GM18507 (cell line): ENCODE measurements around the gene PEX11G.
A peak's percentile ranks its signal among the peaks of the same experiment; 100 is the strongest.
"Not testable (repeated sequence)": the region's sequence is repeated elsewhere in the genome, so short reads cannot be mapped to it uniquely, and the experiment has no call there.

Experiments used
- DNase-seq: peaks from one replicate; pipeline ENCODE4 v3.0.0; 2011; ENCODE audit warnings: low read depth; ENCODE audit not compliant: insufficient read length; ENCODE audit errors: extremely low spot score
- FAIRE-seq: peaks from 2 replicates; lab custom pipeline; 2011; peaks lifted over from hg19 to GRCh38; lab: Jason Lieb, UNC

The PEX11G gene

DNA sequence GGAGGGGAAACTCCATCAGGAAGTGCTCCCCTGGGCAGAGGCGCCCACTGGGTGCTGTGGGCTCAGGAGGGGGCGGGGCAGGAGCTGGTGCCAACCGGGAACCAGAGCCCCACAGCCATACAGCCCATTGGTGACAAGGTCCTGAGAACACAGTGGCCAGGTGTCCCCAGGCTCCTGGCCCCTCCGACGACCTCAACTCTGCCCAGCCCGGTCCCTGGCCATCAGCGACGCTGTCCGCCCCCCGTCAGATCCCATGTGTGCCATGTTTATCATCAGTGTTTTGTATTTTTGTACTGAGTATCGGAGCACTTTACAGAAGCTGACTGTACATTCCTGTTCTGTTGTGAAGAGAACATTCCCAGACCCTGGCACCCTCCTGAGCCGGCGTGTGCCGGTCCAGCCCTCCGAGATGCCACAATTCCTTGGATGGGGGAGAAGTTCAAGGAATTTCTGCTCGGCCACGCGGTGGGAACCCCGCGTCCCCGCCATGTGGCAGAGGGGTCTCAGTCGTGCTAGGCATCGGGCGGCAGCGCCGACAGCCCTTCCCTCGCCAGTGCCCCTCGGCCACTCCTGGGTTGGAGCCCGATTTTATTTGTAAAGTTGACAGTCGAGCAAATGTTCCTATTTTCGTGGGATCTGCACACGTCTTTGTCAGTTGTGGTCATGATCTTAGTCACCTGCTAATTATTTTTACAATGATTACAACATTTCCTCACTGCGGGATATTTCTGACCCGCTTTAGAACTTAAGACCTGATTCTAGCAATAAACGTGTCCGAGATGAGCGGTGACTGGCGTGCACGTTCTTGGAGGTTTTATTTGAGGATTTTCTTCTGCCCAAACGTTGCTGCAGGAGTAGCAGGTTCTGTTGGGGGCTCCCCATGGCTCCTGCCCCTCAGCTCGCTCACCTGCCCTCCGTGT, 16.9 kb downstream of the PEX11G start:
- no peak for DNase-seq

DNA sequence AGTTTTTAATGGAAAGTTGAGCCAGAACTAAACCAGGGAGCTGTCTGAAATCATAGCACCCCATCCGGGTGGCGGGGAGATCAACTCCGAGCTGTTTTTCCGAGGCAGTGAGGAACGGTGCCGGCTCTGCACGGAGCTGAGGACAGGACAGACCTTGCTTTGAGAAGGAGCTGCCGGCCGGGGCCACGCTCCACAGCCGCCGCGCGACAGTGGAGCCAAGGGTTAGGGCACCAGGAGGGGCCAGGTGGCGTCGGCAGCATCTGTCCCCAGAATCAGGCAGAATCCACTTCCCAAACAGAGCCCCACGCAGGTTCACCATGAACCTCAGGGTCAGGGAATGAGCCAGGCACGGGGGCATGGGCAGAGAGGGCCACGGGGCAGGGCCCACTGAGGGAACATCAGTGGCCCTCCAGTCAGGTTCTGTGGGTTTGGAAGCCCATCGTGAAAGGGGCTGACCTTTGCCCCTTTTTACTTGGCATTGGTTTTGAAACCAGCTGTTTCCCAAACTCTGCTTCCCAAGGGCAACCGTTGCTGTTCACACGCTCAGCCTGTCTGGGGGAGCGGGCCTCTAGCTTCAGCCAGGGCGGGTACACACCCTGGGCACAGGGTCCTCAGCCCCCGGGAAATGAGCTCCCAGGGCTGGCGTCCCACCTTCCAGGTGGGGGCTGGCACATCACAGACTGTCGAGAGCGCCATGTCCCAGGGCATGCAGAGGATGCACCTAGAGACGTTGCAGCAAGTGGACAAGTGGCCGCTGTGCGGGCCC, 18.1 kb downstream of the PEX11G start:
- no peak for FAIRE-seq
- no peak for DNase-seq

More for the DNA sequence above, 16.9 kb downstream of the PEX11G start:
- FAIRE-seq = no peak

DNA sequence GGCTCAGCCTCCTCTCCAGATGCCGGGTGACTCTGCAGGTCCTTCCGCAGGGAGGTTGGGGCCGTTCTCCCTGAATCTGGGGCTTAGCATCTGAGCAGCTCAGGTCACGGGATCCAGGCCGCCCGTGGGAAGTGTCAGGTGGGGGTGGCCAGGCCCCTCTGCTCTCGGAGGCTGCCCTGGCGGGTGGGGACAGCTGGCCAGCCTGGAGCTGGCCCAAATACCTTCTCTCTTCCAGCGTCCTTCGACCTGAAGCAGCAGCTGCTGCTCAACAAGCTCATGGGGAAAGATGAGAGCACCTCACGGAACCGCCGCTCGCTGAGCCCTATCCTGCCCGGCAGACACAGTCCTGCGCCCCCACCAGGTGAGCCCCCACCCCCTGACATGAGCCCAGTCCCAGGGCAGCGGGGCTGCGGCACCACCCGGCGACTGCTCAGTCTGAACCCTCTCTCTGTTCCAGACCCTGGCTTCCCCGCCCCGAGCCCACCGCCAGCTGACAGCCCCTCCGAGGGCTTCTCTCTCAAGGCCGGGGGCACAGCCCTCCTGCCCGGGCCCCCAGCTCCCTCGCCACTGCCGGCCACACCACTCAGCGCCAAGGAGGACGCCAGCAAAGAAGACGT, 19.1 kb downstream of the PEX11G start:
- DNase-seq (no peak), FAIRE-seq (no peak)

DNA sequence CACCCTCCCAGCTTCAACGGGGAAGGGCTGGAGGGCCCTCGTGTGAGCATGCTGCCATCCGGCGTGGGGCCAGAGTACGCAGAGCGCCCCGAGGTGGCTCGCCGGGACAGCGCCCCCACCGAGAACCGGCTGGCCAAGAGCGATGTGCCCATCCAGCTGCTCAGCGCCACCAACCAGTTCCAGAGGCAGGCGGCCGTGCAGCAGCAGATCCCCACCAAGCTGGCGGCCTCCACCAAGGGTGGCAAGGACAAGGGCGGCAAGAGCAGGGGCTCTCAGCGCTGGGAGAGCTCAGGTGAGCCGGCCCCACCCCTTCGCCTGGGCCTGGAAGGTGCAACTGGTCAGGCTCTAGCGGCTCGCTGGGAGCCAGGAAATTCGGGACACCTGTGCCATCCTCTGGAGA, 20.0 kb downstream of the PEX11G start:
- DNase-seq (no peak), FAIRE-seq (no peak)

- DNase-seq (no peak), FAIRE-seq (no peak)
These were observed 21.5 kb downstream of the PEX11G start for GRCh38 chr19:7467009-7467989.

DNA sequence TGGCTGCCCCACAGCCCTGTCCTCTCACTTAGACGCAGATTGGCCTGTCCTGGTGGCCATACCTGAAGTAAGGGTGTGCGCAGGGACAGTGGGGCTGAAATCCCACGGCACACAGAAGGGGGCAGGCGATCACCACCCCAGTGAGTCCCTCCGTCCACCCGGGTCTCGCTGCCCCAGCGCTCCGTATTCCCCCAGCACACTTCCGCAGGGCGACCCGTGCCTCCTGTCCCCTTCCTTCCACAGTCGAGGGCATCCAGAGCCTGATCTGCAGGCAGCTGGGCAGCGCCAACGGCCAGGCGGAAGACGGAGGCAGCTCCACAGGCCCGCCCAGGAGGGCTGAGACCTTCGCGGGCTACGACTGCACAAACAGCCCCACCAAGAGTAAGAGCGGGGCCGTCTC, 25.3 kb downstream of the PEX11G start:
- DNase-seq (no peak), FAIRE-seq (no peak)

GRCh38 chr19:7461841-7462629, 26.8 kb downstream of the PEX11G start:
- FAIRE-seq (no peak), DNase-seq (no peak)

DNA sequence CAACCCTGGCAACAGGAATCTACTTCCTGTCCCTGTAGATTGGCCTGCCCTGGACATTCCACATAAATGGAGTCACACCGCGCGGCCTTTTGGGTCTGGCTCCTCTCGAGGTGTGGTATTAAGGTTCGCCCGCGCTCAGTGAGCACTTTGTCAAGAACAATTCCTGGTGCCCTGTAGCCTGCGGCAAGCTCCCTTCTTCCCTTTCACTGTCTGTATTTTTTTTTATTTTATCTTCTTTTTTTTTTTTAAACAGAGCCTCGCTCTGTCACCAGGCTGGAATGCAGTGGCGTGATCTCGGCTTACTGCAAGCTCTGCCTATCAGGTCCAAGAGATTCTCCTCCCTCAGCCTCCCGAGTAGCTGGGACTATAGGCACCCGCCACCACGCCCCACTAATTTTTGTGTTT, 28.3 kb downstream of the PEX11G start:
- FAIRE-seq = no peak
- no peak for DNase-seq

DNA sequence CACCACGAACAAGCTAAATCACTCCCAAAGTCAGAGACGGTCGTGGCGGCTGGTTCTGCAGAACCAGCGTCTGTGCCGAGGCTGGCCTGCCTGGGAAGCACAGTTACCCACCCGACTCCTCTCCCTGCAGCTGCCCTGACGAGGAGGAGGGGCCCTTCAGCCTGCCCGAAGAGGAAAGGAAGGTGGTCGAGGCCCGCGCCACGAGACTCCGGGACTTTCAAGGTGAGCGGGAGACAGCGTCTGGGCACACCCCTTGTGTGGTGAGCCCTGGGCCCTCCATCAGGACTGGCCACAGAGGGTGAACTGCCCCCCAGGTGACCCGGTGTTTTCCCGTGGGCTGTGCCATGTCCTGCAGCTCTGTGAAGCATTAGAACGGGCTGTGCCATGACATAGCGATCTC, 29.1 kb downstream of the PEX11G start:
- FAIRE-seq = no peak
- no peak for DNase-seq

DNA sequence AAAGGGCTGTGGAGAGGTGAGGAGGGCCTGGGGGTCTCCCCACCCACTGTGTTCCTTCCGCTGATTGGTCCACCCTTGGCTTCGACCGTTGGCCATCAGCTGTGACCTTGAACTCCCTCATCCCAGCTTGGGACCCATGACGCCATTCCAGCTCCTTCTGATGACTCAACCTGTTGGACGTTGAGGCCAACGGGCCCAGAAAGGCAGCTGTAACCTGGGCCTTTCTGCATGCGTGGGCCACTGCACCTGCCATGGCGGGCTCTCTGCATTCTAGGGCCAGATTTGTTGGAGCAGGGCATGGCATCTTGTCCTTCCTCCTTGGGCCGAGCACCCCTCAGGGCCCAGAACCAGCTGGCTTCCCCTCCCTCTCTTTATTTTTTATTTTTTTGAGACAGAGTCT, 30.2 kb downstream of the PEX11G start:
- DNase-seq (no peak), FAIRE-seq (no peak)

- DNase-seq = no peak
- FAIRE-seq = no peak
These were observed 31.8 kb downstream of the PEX11G start for GRCh38 chr19:7456964-7457541.

DNA sequence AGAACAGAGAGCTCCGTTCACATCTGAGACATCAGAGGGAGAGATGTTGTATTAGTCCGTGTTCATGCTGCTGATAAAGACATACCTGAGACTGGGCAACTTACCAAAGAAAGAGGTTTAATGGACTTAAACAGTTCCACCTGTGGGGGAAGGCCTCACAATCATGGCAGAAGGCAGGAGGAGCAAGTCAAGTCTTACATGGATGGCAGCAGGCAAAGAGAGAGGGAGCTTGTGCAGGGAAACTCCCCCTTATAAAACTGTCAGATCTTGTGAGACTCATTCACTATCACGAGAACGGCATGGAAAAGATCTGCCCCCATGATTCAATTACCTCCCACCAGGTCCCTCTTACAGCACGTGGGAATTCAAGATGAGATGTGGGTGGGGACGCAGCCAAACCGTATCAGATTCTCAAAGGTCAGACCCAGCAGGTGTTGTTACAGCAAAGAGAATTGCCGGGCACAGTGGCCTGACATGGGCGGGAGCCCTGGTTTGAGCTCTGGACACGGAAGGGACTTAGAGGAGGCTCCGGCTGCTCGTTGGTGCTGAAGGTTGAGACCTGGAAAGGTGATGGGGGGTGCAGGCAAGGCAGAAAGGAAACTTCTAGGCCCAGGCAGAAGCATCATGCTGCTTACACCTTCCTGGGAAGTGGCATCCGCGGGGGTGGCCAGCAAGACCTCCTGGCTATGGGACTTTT, 33.1 kb downstream of the PEX11G start:
- DNase-seq (no peak), FAIRE-seq (no peak)

DNA sequence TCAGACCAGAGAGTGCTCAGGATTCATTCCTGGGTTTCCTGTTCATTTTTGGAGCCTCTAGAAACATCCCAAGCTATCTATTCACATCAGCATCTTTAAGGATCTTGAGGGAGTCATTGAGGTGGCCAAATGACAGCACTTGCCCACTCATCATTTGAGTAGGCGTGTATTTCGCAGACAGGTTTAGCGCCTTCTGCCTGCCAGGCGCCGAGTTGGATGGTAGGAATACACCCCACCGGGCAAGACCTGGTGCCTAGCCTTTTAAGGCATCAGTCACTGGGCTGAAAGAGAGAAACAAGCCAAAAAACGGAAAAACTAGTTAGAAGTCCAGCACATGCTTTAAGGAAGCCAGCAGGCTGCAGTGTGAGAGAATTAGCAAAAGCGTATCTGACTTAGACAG, 33.8 kb downstream of the PEX11G start:
- no peak for DNase-seq
- FAIRE-seq = no peak

DNA sequence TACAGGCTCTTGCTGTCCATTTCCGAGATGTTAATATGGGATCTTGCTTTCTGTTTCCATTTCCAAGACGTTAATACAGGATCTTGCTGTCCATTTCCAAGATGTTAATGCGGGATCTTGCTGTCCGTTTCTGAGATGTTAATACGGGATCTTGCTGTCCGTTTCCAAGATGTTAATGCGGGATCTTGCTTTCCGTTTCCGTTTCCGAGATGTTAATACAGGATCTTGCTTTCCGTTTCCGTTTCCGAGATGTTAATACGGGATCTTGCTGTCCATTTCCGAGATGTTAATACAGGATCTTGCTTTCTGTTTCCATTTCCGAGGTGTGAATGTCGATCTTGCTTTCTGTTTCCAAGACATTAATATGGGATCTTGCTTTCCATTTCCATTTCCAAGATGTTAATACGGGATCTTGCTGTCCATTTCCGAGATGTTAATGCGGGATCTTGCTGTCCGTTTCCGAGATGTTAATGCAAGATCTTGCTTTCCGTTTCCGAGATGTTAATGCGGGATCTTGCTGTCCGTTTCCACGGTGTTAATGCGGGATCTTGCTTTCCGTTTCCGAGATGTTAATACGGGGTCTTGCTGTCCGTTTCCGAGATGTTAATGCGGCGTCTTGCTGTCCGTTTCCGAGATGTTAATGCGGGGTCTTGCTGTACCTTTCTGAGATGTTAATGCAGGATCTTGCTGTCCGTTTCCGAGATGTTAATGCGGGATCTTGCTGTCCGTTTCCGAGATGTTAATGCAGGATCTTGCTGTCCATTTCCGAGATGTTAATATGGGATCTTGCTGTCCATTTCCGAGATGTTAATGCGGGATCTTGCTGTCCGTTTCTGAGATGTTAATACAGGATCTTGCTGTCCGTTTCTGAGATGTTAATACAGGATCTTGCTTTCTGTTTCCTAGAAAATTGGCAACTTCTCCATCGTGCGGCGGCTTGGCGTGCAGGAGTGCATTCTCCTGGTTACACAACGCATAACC, 38.3 kb downstream of the PEX11G start:
- DNase-seq = no peak
- peak; percentile 97 for FAIRE-seq

- FAIRE-seq, DNase-seq: not testable (repeated sequence)
These were observed 39.3 kb downstream of the PEX11G start for GRCh38 chr19:7449391-7450070.

GRCh38 chr19:7447648-7448047, 41.2 kb downstream of the PEX11G start:
- DNase-seq (no peak), FAIRE-seq (no peak)
